H1 (cell line): ENCODE data around the gene PARD3. TPM values are rescaled to one million over a fixed set of nuclear protein-coding genes. Genes with fewer than 3 reads are reported as not detected.

Experiments
- CTCF ChIA-PET: fragments of 300-600 bp; sonication (Branson Sonifier 250); formaldehyde crosslinking; loops from one replicate; lab custom pipeline; 2021; ENCODE audit not compliant: partially characterized antibody; lab: Charles Lee
- POLR2A ChIA-PET: fragments of 300-600 bp; sonication (Branson Sonifier 250); formaldehyde crosslinking; loops from one replicate; lab custom pipeline; 2021; ENCODE audit warnings: inconsistent platforms; ENCODE audit not compliant: partially characterized antibody; lab: Charles Lee
- DNase-seq, 2 experiments: peaks; one replicate each; pipeline versions ENCODE4 v3.0.0 to v3.0.0-alpha.2; 2010 to 2022; ENCODE audit warnings: low spot score in 2 of 2, low read depth in 1 of 2, mixed read lengths in 1 of 2
- FAIRE-seq: peaks from 2 replicates; lab custom pipeline; 2011; peaks lifted over from hg19 to GRCh38; lab: Jason Lieb, UNC
- H2AFZ ChIP-seq: 2 replicates; pipeline ENCODE4 v1.8.1; 2012; ENCODE audit warnings: low read length, inconsistent platforms
- H2AK5ac ChIP-seq: 2 replicates; pipeline ENCODE4 v1.6.1; 2013; ENCODE audit warnings: low read depth, low read length
- H2BK120ac ChIP-seq: replicated peaks from 2 replicates; pipeline ENCODE3; 2013; ENCODE audit warnings: low read depth, low read length, inconsistent platforms
- H2BK12ac ChIP-seq: 2 replicates; pipeline ENCODE4 v1.6.1; 2013; ENCODE audit warnings: low read depth, low read length
- H2BK15ac ChIP-seq: 2 replicates; pipeline ENCODE4 v1.6.1; 2013; ENCODE audit warnings: low read length
- H2BK20ac ChIP-seq: 2 replicates; pipeline ENCODE4 v1.6.1; 2013; ENCODE audit warnings: low read length
- H2BK5ac ChIP-seq: 2 replicates; pipeline ENCODE4 v1.6.1; 2013; ENCODE audit warnings: low read depth, low read length
- H3K14ac ChIP-seq: 2 replicates; pipeline ENCODE4 v1.6.1; 2013; ENCODE audit warnings: inconsistent platforms; ENCODE audit not compliant: insufficient read length
- H3K18ac ChIP-seq: 2 replicates; pipeline ENCODE4 v1.6.1; 2013; ENCODE audit warnings: low read length; ENCODE audit errors: extremely low read depth
- H3K23ac ChIP-seq: 2 replicates; pipeline ENCODE4 v1.6.1; 2013; ENCODE audit warnings: inconsistent platforms; ENCODE audit not compliant: insufficient read length
- H3K23me2 ChIP-seq: 2 replicates; pipeline ENCODE4 v1.6.1; 2013; ENCODE audit warnings: low read depth, low read length
- H3K27ac ChIP-seq: 2 replicates; pipeline ENCODE4 v1.6.1; 2011; ENCODE audit warnings: low read depth, low read length, inconsistent platforms
- H3K27me3 ChIP-seq, 4 experiments: replicated peaks in 1 of 4; 1 replicate in 1 of 4; 2 replicates in 3 of 4; pipeline versions ENCODE4 v1.6.1 to v1.8.1; 2011 to 2013; ENCODE audit warnings: low read length in 3 of 4, mild to moderate bottlenecking in 3 of 4, inconsistent platforms in 2 of 4, mixed read lengths in 2 of 4, moderate library complexity in 1 of 4; ENCODE audit not compliant: control insufficient read depth in 3 of 4, insufficient read depth in 3 of 4; ENCODE audit errors: extremely low read depth in 1 of 4
- H3K36me3 ChIP-seq, 4 experiments: 2 replicates each; pipeline versions ENCODE4 v1.6.1 to v1.8.1; 2011 to 2013; ENCODE audit warnings: mild to moderate bottlenecking in 4 of 4, low read length in 3 of 4, moderate library complexity in 2 of 4, control low read depth in 1 of 4, inconsistent platforms in 1 of 4; ENCODE audit not compliant: insufficient read depth in 4 of 4, control insufficient read depth in 2 of 4
- H3K4ac ChIP-seq: replicated peaks from 2 replicates; pipeline ENCODE3; 2013; ENCODE audit warnings: low read length, low read depth, mixed read lengths, inconsistent platforms; ENCODE audit not compliant: insufficient read length
- H3K4me1 ChIP-seq, 4 experiments: replicated peaks in 1 of 4; 1 replicate in 1 of 4; 2 replicates in 3 of 4; pipeline versions ENCODE4 v1.6.1 to v1.8.1; 2011 to 2013; ENCODE audit warnings: low read length in 3 of 4, inconsistent platforms in 2 of 4, mixed read lengths in 1 of 4; ENCODE audit not compliant: insufficient read depth in 4 of 4, control insufficient read depth in 3 of 4
- H3K4me2 ChIP-seq, 2 experiments: 2 replicates each; pipeline versions ENCODE4 v1.6.1 to v1.8.1; 2011 to 2013; ENCODE audit warnings: low read depth in 2 of 2, low read length in 2 of 2, control low read depth in 1 of 2, inconsistent platforms in 1 of 2, mild to moderate bottlenecking in 1 of 2; ENCODE audit not compliant: insufficient read depth in 1 of 2
- H3K4me3 ChIP-seq, 4 experiments: fragments of 200-600, 300-600 bp in 1 of 4; sonication (generic), shearing (Covaris generic), sonication (Bioruptor Twin) in 1 of 4; 2 replicates each; pipeline versions ENCODE4 v1.5.1 to v1.8.1; 2011 to 2016; ENCODE audit warnings: low read length in 4 of 4, low read depth in 3 of 4, control low read depth in 2 of 4, inconsistent platforms in 2 of 4, mild to moderate bottlenecking in 2 of 4, mixed read lengths in 1 of 4, moderate library complexity in 1 of 4; ENCODE audit not compliant: insufficient read depth in 2 of 4; ENCODE audit errors: extremely low read depth in 1 of 4
- H3K56ac ChIP-seq: replicated peaks from 2 replicates; pipeline ENCODE3; 2013; ENCODE audit warnings: low read depth, mild to moderate bottlenecking, mixed read lengths, low read length, inconsistent platforms; ENCODE audit not compliant: insufficient read length
- H3K79me1 ChIP-seq: 2 replicates; pipeline ENCODE4 v1.6.1; 2013; ENCODE audit warnings: low read depth, low read length, control low read depth
- H3K79me2 ChIP-seq, 2 experiments: 2 replicates each; pipeline versions ENCODE4 v1.6.1 to v1.8.1; 2012 to 2013; ENCODE audit warnings: low read length in 2 of 2, mild to moderate bottlenecking in 2 of 2, inconsistent platforms in 1 of 2; ENCODE audit not compliant: insufficient read depth in 2 of 2, control insufficient read depth in 1 of 2
- H3K9ac ChIP-seq, 4 experiments: replicated peaks in 1 of 4; 1 replicate in 1 of 4; 2 replicates in 3 of 4; pipeline versions ENCODE4 v1.6.1 to v1.8.1; 2011 to 2013; ENCODE audit warnings: low read depth in 3 of 4, low read length in 3 of 4, control low read depth in 2 of 4, mild to moderate bottlenecking in 2 of 4, moderate library complexity in 2 of 4, inconsistent platforms in 1 of 4; ENCODE audit errors: extremely low read depth in 1 of 4
- H3K9me3 ChIP-seq, 2 experiments: 2 replicates each; pipeline versions ENCODE4 v1.6.1 to v1.8.1; 2012 to 2013; ENCODE audit warnings: mild to moderate bottlenecking in 2 of 2, moderate library complexity in 2 of 2, control low read depth in 1 of 2, inconsistent platforms in 1 of 2, low read depth in 1 of 2, low read length in 1 of 2, mixed read lengths in 1 of 2; ENCODE audit not compliant: insufficient read depth in 2 of 2
- H4K20me1 ChIP-seq, 2 experiments: replicated peaks in 1 of 2; 2 replicates each; pipeline versions ENCODE3 to v1.8.1; 2011 to 2013; ENCODE audit warnings: inconsistent platforms in 2 of 2, low read length in 2 of 2, mild to moderate bottlenecking in 1 of 2; ENCODE audit not compliant: insufficient read depth in 2 of 2, control insufficient read depth in 1 of 2
- H4K5ac ChIP-seq: 2 replicates; pipeline ENCODE4 v1.6.1; 2013; ENCODE audit warnings: low read length, low read depth, mixed read lengths, inconsistent platforms; ENCODE audit not compliant: insufficient read length
- H4K8ac ChIP-seq: 2 replicates; pipeline ENCODE4 v1.8.0; 2013; ENCODE audit warnings: mild to moderate bottlenecking, moderate library complexity, low read length, inconsistent platforms; ENCODE audit not compliant: insufficient read depth; ENCODE audit errors: extremely low read depth
- H4K91ac ChIP-seq: replicated peaks from 2 replicates; pipeline ENCODE3; 2013; ENCODE audit warnings: low read length, mixed read lengths, inconsistent platforms; ENCODE audit not compliant: insufficient read length
- BACH1 ChIP-seq: IDR thresholded peaks from 2 replicates; pipeline ENCODE4 v1.6.1; 2012; ENCODE audit warnings: low read length, improper control_type of control experiment
- CBX5 ChIP-seq: fragments of 300-800, 300-1000 bp; sonication (generic); IDR thresholded peaks from 2 replicates; pipeline ENCODE4 v1.7.1; 2016; ENCODE audit warnings: antibody characterized with exemption, low read length, low read depth
- CTBP2 ChIP-seq: IDR thresholded peaks from 2 replicates; pipeline ENCODE4 v1.7.0; 2011; ENCODE audit warnings: borderline replicate concordance, mild to moderate bottlenecking, moderate library complexity, mixed read lengths, low read length; ENCODE audit not compliant: insufficient read depth, insufficient read length
- KDM5A ChIP-seq: fragments of 200-600 bp; IDR thresholded peaks from 2 replicates; pipeline ENCODE4 v1.7.1; 2012; ENCODE audit warnings: mild to moderate bottlenecking, low read length, inconsistent platforms, mixed read lengths
- NRF1 ChIP-seq: IDR thresholded peaks from 2 replicates; pipeline ENCODE4 v1.6.1; 2011; ENCODE audit warnings: mild to moderate bottlenecking, low read depth, low read length, improper control_type of control experiment
- PHF8 ChIP-seq: fragments of 200-600 bp; sonication (generic); conservative IDR thresholded peaks from 2 replicates; pipeline ENCODE4 v1.7.1; 2012; ENCODE audit warnings: low read depth, mild to moderate bottlenecking, inconsistent platforms, low read length, moderate library complexity
- POLR2A ChIP-seq, 2 experiments: IDR thresholded peaks; 1 replicate in 1 of 2; 2 replicates in 1 of 2; pipeline ENCODE4 v1.6.1; 2011; ENCODE audit warnings: low read depth in 2 of 2, low read length in 2 of 2, mild to moderate bottlenecking in 2 of 2; ENCODE audit errors: control extremely low read depth in 1 of 2
- POU5F1 ChIP-seq: IDR thresholded peaks from 2 replicates; pipeline ENCODE4 v1.6.1; 2011; ENCODE audit warnings: low read depth, mild to moderate bottlenecking, low read length, moderate library complexity
- SAP30 ChIP-seq: fragments of 300-600 bp; sonication (generic); IDR thresholded peaks from 2 replicates; pipeline ENCODE4 v1.7.1; 2012; ENCODE audit warnings: low read length, moderate library complexity, mild to moderate bottlenecking, inconsistent platforms; ENCODE audit not compliant: insufficient read depth, insufficient replicate concordance
- SIN3A ChIP-seq, 2 experiments: IDR thresholded peaks in 1 of 2; conservative IDR thresholded peaks in 1 of 2; 2 replicates each; pipeline ENCODE4 v1.6.1; 2011 to 2012; ENCODE audit warnings: low read length in 2 of 2, improper control_type of control experiment in 1 of 2, low read depth in 1 of 2, mild to moderate bottlenecking in 1 of 2
- SP4 ChIP-seq: IDR thresholded peaks from 2 replicates; pipeline ENCODE4 v1.6.1; 2012; ENCODE audit warnings: low read length, inconsistent platforms
- TBP ChIP-seq: IDR thresholded peaks from 2 replicates; pipeline ENCODE4 v1.6.1; 2011; ENCODE audit warnings: low read depth, low read length, improper control_type of control experiment
- WGBS, 2 experiments: shearing (Covaris generic) in 1 of 2; methylation state at CpG; one replicate each; pipeline versions ENCODE4 v1.1.6 to v1.1.7; 2013 to 2015; ENCODE audit warnings: low lambda C conversion rate in 2 of 2, mixed read lengths in 2 of 2, inconsistent platforms in 1 of 2, low coverage in 1 of 2, missing lambda C conversion rate in 1 of 2; ENCODE audit not compliant: insufficient replicate concordance in 2 of 2, insufficient coverage in 1 of 2, insufficient read length in 1 of 2; ENCODE audit errors: extremely low coverage in 1 of 2, missing lambda C conversion rate in 1 of 2; 5-methylcytosine and 5-hydroxymethylcytosine counted together
- polyA plus RNA-seq, 7 experiments: library from polyadenylated mRNA; depleted of rRNA in 3 of 7; stranded (reverse) in 5 of 7; unstranded in 2 of 7; fragments of >200 nt in 5 of 7; fragments of 200-250 nt in 2 of 7; gene quantifications; 1 replicate in 5 of 7; 2 replicates in 1 of 7; 4 replicates in 1 of 7; pipeline versions ENCODE4 v1.2.1 to v1.2.3, GENCODE V29; 2011 to 2013; ENCODE audit warnings: missing spikeins in 2 of 7, mixed read lengths in 2 of 7
- total RNA-seq: library from RNA; stranded (reverse); fragmentation: NEBNext Ultra II Directional; extraction: Animal tissue kit (Norgen Biotek cat#: 25700); gene quantifications from 2 replicates; pipeline ENCODE4 v1.2.1, GENCODE V29; 2021
- TF ChIP-seq, protein P1 (sequence below): IDR thresholded peaks from 2 replicates; pipeline ENCODE4 v1.6.1; 2012; ENCODE audit warnings: inconsistent platforms
- TF ChIP-seq, protein P2 (sequence below): IDR thresholded peaks from 2 replicates; pipeline ENCODE4 v1.6.1; 2012; ENCODE audit warnings: inconsistent platforms

PARD3 gene
- total and polyA plus RNA-seq, 2 of the 8 experiments (the other 6 are each of a cell fraction or from before 2014, with no cell fraction given): 19.7 to 49.1 TPM

DNA sequence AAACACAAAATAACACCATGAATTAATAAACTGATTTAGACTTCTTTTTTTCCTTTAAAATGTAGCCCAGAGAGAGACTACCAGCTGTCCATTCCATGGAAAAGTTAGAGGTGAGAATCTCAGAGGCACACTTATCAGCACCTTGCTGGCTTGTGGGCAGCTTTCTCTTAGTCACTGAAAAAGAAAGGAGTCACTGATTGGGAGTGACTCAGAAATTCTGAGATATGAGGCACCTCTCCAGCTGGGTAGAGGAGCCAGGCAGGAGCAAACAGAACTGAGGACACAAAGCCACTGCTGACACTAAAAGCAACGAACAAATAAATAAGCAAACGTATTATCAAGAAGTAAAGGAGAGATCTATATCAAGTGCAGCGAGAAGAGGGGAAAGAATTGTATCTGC, 310.6 kb downstream of the PARD3 start:
- Histone ChIP-seq H2BK5ac (no peak overlapping the region), H3K9me3 (no peaks in the 10 kb centered on the region), H2BK120ac (no peak overlapping the region), H3K4me1 (peaks cover 0 to 12% (median 8%) of the 10 kb centered on the region in 4 experiments; a peak in 4 of 7 replicates), H3K23ac (no peak overlapping the region), H3K4ac (no peak overlapping the region), H4K8ac (no peak overlapping the region), H3K9ac (no peak overlapping the region), H3K36me3 (no peaks in the 10 kb centered on the region), H3K4me3 (no peak overlapping the region), H2AFZ (no peak overlapping the region), H2BK20ac (no peak overlapping the region), H3K18ac (no peak overlapping the region), H4K5ac (no peak overlapping the region), H2BK12ac (0 out of 2 replicates have a peak overlapping the region, but pooled peaks have one; percentile 10), H3K4me2 (no peak overlapping the region), H3K56ac (no peak overlapping the region), H3K27me3 (no peaks in the 10 kb centered on the region), H3K27ac (no peak overlapping the region), H3K23me2 (no peaks in the 10 kb centered on the region), H3K14ac (no peak overlapping the region), H2AK5ac (no peak overlapping the region), H4K91ac (no peak overlapping the region), H3K79me1 (peaks cover 3% of the 10 kb centered on the region; the same call in 1 of the 2 replicates), H2BK15ac (no peak overlapping the region), H3K79me2 (peaks cover 0 to 15% of the 10 kb centered on the region in 2 experiments; a peak in 2 of 4 replicates), H4K20me1 (no peaks in the 10 kb centered on the region)
- ChIA-PET CTCF (interaction anchor here (0.7 to 2.2 kb wide), 2 partner anchors 134 to 229 kb away, joined by 3 to 7 read pairs; no protein-coding TSS in a partner anchor), POLR2A (no interaction called here)
- FAIRE-seq (no peak), DNase-seq (no peak)
- WGBS, 2 experiments: 64% methylated on average over 3 of the region's 3 CpGs; no CpG with 5 or more reads in 1 of the 2 experiments
- no peak for TF ChIP-seq POU5F1
- TF ChIP-seq NRF1: no peak
- TF ChIP-seq POLR2A (IDR thresholded peaks at IDR 0.05; ENCODE audit: control extremely low read depth in 1 of 2, low read depth in 2 of 2, low read length in 2 of 2): no peak
- no peak for TF ChIP-seq CTBP2
- no peak for TF ChIP-seq PHF8
- TF ChIP-seq BACH1: no peak
- no peak for TF ChIP-seq KDM5A
- TF ChIP-seq SAP30: no peak
- TF ChIP-seq TBP: no peak
- TF ChIP-seq CBX5: no peak
- TF ChIP-seq, protein P1, sequence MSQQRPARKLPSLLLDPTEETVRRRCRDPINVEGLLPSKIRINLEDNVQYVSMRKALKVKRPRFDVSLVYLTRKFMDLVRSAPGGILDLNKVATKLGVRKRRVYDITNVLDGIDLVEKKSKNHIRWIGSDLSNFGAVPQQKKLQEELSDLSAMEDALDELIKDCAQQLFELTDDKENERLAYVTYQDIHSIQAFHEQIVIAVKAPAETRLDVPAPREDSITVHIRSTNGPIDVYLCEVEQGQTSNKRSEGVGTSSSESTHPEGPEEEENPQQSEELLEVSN: no peak
- no peak for TF ChIP-seq SIN3A (conservative IDR thresholded peaks at IDR 0.05 in 1 of 2, IDR thresholded peaks at IDR 0.05 in 1 of 2; ENCODE audit: low read depth in 1 of 2, low read length in 2 of 2)
- TF ChIP-seq, protein P2, sequence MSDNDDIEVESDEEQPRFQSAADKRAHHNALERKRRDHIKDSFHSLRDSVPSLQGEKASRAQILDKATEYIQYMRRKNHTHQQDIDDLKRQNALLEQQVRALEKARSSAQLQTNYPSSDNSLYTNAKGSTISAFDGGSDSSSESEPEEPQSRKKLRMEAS: no peak
- TF ChIP-seq SP4: no peak
